Epithelial cell of proximal tubule (primary cell): ENCODE results near the gene RUSF1. TPM values are rescaled to one million over a fixed set of nuclear protein-coding genes. Genes with fewer than 3 reads are reported as not detected.
"Not testable (repeated sequence)": the region's sequence is repeated elsewhere in the genome, so short reads cannot be mapped to it uniquely, and the experiment has no call there.

Experiments used
- DNase-seq: peaks from one replicate; pipeline ENCODE4 v3.0.0-alpha.2; 2011; ENCODE audit warnings: low read depth
- H3K4me3 ChIP-seq: 2 replicates; pipeline ENCODE4 v1.5.1; 2011; ENCODE audit warnings: low read depth, mild to moderate bottlenecking, low read length
- CTCF ChIP-seq: conservative IDR thresholded peaks from 2 replicates; pipeline ENCODE4 v1.5.1; 2012; ENCODE audit warnings: low read depth, mild to moderate bottlenecking, low read length
- total RNA-seq: library from RNA; depleted of rRNA; stranded (reverse); fragments of >200 nt; gene quantifications from 2 replicates; pipeline ENCODE4 v1.2.3, GENCODE V29; 2015

Gene RUSF1
- total RNA-seq, 1 donor from 2014 or later, result 42.8 TPM

GRCh38 chr16:31513884-31514283, 5.7 kb upstream of the RUSF1 start:
- DNase-seq, result no peak
- H3K4me3 ChIP-seq, result no peak overlapping the region
- TF ChIP-seq CTCF, result no peak

GRCh38 chr16:31513126-31513525, 4.9 kb upstream of the RUSF1 start:
- H3K4me3 ChIP-seq, result no peak overlapping the region
- no peak for DNase-seq
- no peak for TF ChIP-seq CTCF

- no peak for DNase-seq
- TF ChIP-seq CTCF, result no peak
- peak overlapping the region; percentile 95 for H3K4me3 ChIP-seq
Measured at GRCh38 chr16:31508706-31509195, 560 bp upstream of the RUSF1 start.

- DNase-seq, result no peak
- peak overlapping the region; percentile 95 for H3K4me3 ChIP-seq
- TF ChIP-seq CTCF, result no peak
Measured at GRCh38 chr16:31507617-31507928, 618 bp downstream of the RUSF1 start.

- TF ChIP-seq CTCF, result no peak
- no peak for DNase-seq
- no peak overlapping the region for H3K4me3 ChIP-seq
Measured at GRCh38 chr16:31505483-31505882, 2.7 kb downstream of the RUSF1 start.

GRCh38 chr16:31504159-31504558, 4.0 kb downstream of the RUSF1 start:
- H3K4me3 ChIP-seq, result no peak overlapping the region
- TF ChIP-seq CTCF, result no peak
- DNase-seq, result no peak

- not testable (repeated sequence) for DNase-seq, H3K4me3 ChIP-seq
Measured at GRCh38 chr16:31503555-31503954, 4.6 kb downstream of the RUSF1 start.

GRCh38 chr16:31502981-31503380, 5.2 kb downstream of the RUSF1 start:
- TF ChIP-seq CTCF, result no peak
- no peak for DNase-seq
- no peak overlapping the region for H3K4me3 ChIP-seq
